Measurements from ENCODE around the gene ADCY6.
A peak's percentile ranks its signal among the peaks of the same experiment; 100 is the strongest.
"Not testable (repeated sequence)": the region's sequence is repeated elsewhere in the genome, so short reads cannot be mapped to it uniquely, and the experiment has no call there.

Gene ADCY6

GRCh38 chr12:48750769-48751356, 38.0 kb downstream of the ADCY6 start:
- no peak for DNase-seq (ENCODE audit: low spot score)

GRCh38 chr12:48750215-48750614, 38.7 kb downstream of the ADCY6 start:
- DNase-seq (ENCODE audit: low spot score) = no peak

- DNase-seq (ENCODE audit: low spot score) = no peak
Measured at GRCh38 chr12:48744251-48745008, 44.5 kb downstream of the ADCY6 start.

- DNase-seq (ENCODE audit: low spot score) = no peak
Measured at GRCh38 chr12:48739618-48740269, 49.1 kb downstream of the ADCY6 start.

GRCh38 chr12:48736456-48736855, 52.4 kb downstream of the ADCY6 start:
- DNase-seq (ENCODE audit: low spot score) = no peak

GRCh38 chr12:48728807-48729206, 60.1 kb downstream of the ADCY6 start:
- no peak for DNase-seq (ENCODE audit: low spot score)

- DNase-seq (ENCODE audit: low spot score) = not testable (repeated sequence)
Measured at GRCh38 chr12:48720737-48721136, 68.2 kb downstream of the ADCY6 start.

- DNase-seq (ENCODE audit: low spot score) = not testable (repeated sequence)
Measured at GRCh38 chr12:48720171-48720570, 68.7 kb downstream of the ADCY6 start.

- DNase-seq (ENCODE audit: low spot score) = not testable (repeated sequence)
Measured at GRCh38 chr12:48719002-48719401, 69.9 kb downstream of the ADCY6 start.

- peak; percentile 23 for DNase-seq (ENCODE audit: low spot score)
Measured at GRCh38 chr12:48717252-48717695, 71.6 kb downstream of the ADCY6 start.

- peak; percentile 99 for DNase-seq (ENCODE audit: low spot score)
Measured at GRCh38 chr12:48716493-48717251, 72.2 kb downstream of the ADCY6 start, which contains the start of gene CCNT1. Gene CCNT1 (minus strand): TSS chr12:48716707. CDS start chr12:48716675, 32 bp downstream.
